ENCODE measurements around the gene DAB2IP.

DAB2IP gene

GRCh38 chr9:121679901-121680635 lies 28.6 kb downstream of the DAB2IP start:
- DNase-seq: no peak
- H3K27me3 ChIP-seq (replicated peaks; ENCODE audit: control insufficient read depth, insufficient read depth, low read length, poor library complexity, severe bottlenecking): no peaks in the 10 kb centered on the region
- H3K4me1 ChIP-seq (ENCODE audit: control insufficient read depth, insufficient read depth, low read length, poor library complexity, severe bottlenecking): no peaks in the 10 kb centered on the region
- no peaks in the 10 kb centered on the region for H3K36me3 ChIP-seq (ENCODE audit: control insufficient read depth, insufficient read depth, low read length)
- H3K9me3 ChIP-seq (ENCODE audit: control insufficient read depth, low read length): no peaks in the 10 kb centered on the region
- H3K4me3 ChIP-seq (ENCODE audit: insufficient read depth, low read depth, low read length, poor library complexity, severe bottlenecking): no peak overlapping the region
- H3K27ac ChIP-seq (ENCODE audit: insufficient read depth, low read length, poor library complexity, severe bottlenecking): no peak overlapping the region

GRCh38 chr9:121681404-121681803 lies 30.0 kb downstream of the DAB2IP start:
- no peaks in the 10 kb centered on the region for H3K4me1 ChIP-seq (ENCODE audit: control insufficient read depth, insufficient read depth, low read length, poor library complexity, severe bottlenecking)
- DNase-seq: no peak
- H3K9me3 ChIP-seq (ENCODE audit: control insufficient read depth, low read length): no peaks in the 10 kb centered on the region
- no peaks in the 10 kb centered on the region for H3K36me3 ChIP-seq (ENCODE audit: control insufficient read depth, insufficient read depth, low read length)
- H3K27ac ChIP-seq (ENCODE audit: insufficient read depth, low read length, poor library complexity, severe bottlenecking): no peak overlapping the region
- H3K27me3 ChIP-seq (replicated peaks; ENCODE audit: control insufficient read depth, insufficient read depth, low read length, poor library complexity, severe bottlenecking): no peaks in the 10 kb centered on the region
- H3K4me3 ChIP-seq (ENCODE audit: insufficient read depth, low read depth, low read length, poor library complexity, severe bottlenecking): no peak overlapping the region

- H3K9me3 ChIP-seq (ENCODE audit: control insufficient read depth, low read length): no peaks in the 10 kb centered on the region
These were observed 30.8 kb downstream of the DAB2IP start for GRCh38 chr9:121682201-121682600.

GRCh38 chr9:121682926-121683515 lies 31.6 kb downstream of the DAB2IP start:
- Histone ChIP-seq H3K27ac (ENCODE audit: insufficient read depth, low read length, poor library complexity, severe bottlenecking) (no peak overlapping the region), H3K9me3 (ENCODE audit: control insufficient read depth, low read length) (no peaks in the 10 kb centered on the region), H3K4me3 (ENCODE audit: insufficient read depth, low read depth, low read length, poor library complexity, severe bottlenecking) (no peak overlapping the region), H3K36me3 (ENCODE audit: control insufficient read depth, insufficient read depth, low read length) (no peaks in the 10 kb centered on the region), H3K27me3 (replicated peaks; ENCODE audit: control insufficient read depth, insufficient read depth, low read length, poor library complexity, severe bottlenecking) (no peaks in the 10 kb centered on the region), H3K4me1 (ENCODE audit: control insufficient read depth, insufficient read depth, low read length, poor library complexity, severe bottlenecking) (no peaks in the 10 kb centered on the region)
- no peak for DNase-seq

More at GRCh38 chr9:121682201-121682600, 30.8 kb downstream of the DAB2IP start:
- H3K36me3 ChIP-seq (ENCODE audit: control insufficient read depth, insufficient read depth, low read length): no peaks in the 10 kb centered on the region
- no peaks in the 10 kb centered on the region for H3K27me3 ChIP-seq (replicated peaks; ENCODE audit: control insufficient read depth, insufficient read depth, low read length, poor library complexity, severe bottlenecking)
- no peak overlapping the region for H3K27ac ChIP-seq (ENCODE audit: insufficient read depth, low read length, poor library complexity, severe bottlenecking)
- H3K4me1 ChIP-seq (ENCODE audit: control insufficient read depth, insufficient read depth, low read length, poor library complexity, severe bottlenecking): no peaks in the 10 kb centered on the region
- H3K4me3 ChIP-seq (ENCODE audit: insufficient read depth, low read depth, low read length, poor library complexity, severe bottlenecking): no peak overlapping the region
- DNase-seq: no peak

- Histone ChIP-seq H3K27ac (ENCODE audit: insufficient read depth, low read length, poor library complexity, severe bottlenecking) (no peak overlapping the region), H3K9me3 (ENCODE audit: control insufficient read depth, low read length) (no peaks in the 10 kb centered on the region), H3K4me3 (ENCODE audit: insufficient read depth, low read depth, low read length, poor library complexity, severe bottlenecking) (no peak overlapping the region), H3K36me3 (ENCODE audit: control insufficient read depth, insufficient read depth, low read length) (no peaks in the 10 kb centered on the region), H3K4me1 (ENCODE audit: control insufficient read depth, insufficient read depth, low read length, poor library complexity, severe bottlenecking) (no peaks in the 10 kb centered on the region), H3K27me3 (replicated peaks; ENCODE audit: control insufficient read depth, insufficient read depth, low read length, poor library complexity, severe bottlenecking) (no peaks in the 10 kb centered on the region)
- no peak for DNase-seq
These were observed 32.2 kb downstream of the DAB2IP start for GRCh38 chr9:121683652-121684051.

- no peak for DNase-seq
- Histone ChIP-seq H3K27ac (ENCODE audit: insufficient read depth, low read length, poor library complexity, severe bottlenecking) (no peak overlapping the region), H3K9me3 (ENCODE audit: control insufficient read depth, low read length) (no peaks in the 10 kb centered on the region), H3K36me3 (ENCODE audit: control insufficient read depth, insufficient read depth, low read length) (no peaks in the 10 kb centered on the region), H3K4me3 (ENCODE audit: insufficient read depth, low read depth, low read length, poor library complexity, severe bottlenecking) (no peak overlapping the region), H3K27me3 (replicated peaks; ENCODE audit: control insufficient read depth, insufficient read depth, low read length, poor library complexity, severe bottlenecking) (no peaks in the 10 kb centered on the region), H3K4me1 (ENCODE audit: control insufficient read depth, insufficient read depth, low read length, poor library complexity, severe bottlenecking) (no peaks in the 10 kb centered on the region)
These were observed 33.1 kb downstream of the DAB2IP start for GRCh38 chr9:121684381-121685145.

GRCh38 chr9:121685146-121685794 lies 33.8 kb downstream of the DAB2IP start:
- Histone ChIP-seq H3K36me3 (ENCODE audit: control insufficient read depth, insufficient read depth, low read length) (no peaks in the 10 kb centered on the region), H3K4me3 (ENCODE audit: insufficient read depth, low read depth, low read length, poor library complexity, severe bottlenecking) (no peak overlapping the region), H3K4me1 (ENCODE audit: control insufficient read depth, insufficient read depth, low read length, poor library complexity, severe bottlenecking) (no peaks in the 10 kb centered on the region), H3K9me3 (ENCODE audit: control insufficient read depth, low read length) (no peaks in the 10 kb centered on the region), H3K27ac (ENCODE audit: insufficient read depth, low read length, poor library complexity, severe bottlenecking) (no peak overlapping the region), H3K27me3 (replicated peaks; ENCODE audit: control insufficient read depth, insufficient read depth, low read length, poor library complexity, severe bottlenecking) (peaks cover 3% of the 10 kb centered on the region)
- DNase-seq: no peak

GRCh38 chr9:121685795-121686377 lies 34.5 kb downstream of the DAB2IP start:
- DNase-seq: no peak
- Histone ChIP-seq H3K4me1 (ENCODE audit: control insufficient read depth, insufficient read depth, low read length, poor library complexity, severe bottlenecking) (no peaks in the 10 kb centered on the region), H3K27ac (ENCODE audit: insufficient read depth, low read length, poor library complexity, severe bottlenecking) (no peak overlapping the region), H3K27me3 (replicated peaks; ENCODE audit: control insufficient read depth, insufficient read depth, low read length, poor library complexity, severe bottlenecking) (peaks cover 3% of the 10 kb centered on the region), H3K4me3 (ENCODE audit: insufficient read depth, low read depth, low read length, poor library complexity, severe bottlenecking) (no peak overlapping the region), H3K36me3 (ENCODE audit: control insufficient read depth, insufficient read depth, low read length) (no peaks in the 10 kb centered on the region), H3K9me3 (ENCODE audit: control insufficient read depth, low read length) (no peaks in the 10 kb centered on the region)

- H3K27ac ChIP-seq (ENCODE audit: insufficient read depth, low read length, poor library complexity, severe bottlenecking): no peak overlapping the region
- H3K27me3 ChIP-seq (replicated peaks; ENCODE audit: control insufficient read depth, insufficient read depth, low read length, poor library complexity, severe bottlenecking): peaks cover 3% of the 10 kb centered on the region
- no peak overlapping the region for H3K4me3 ChIP-seq (ENCODE audit: insufficient read depth, low read depth, low read length, poor library complexity, severe bottlenecking)
- peak in 2 of 3 donors; percentile 5 to 17 for DNase-seq
- H3K4me1 ChIP-seq (ENCODE audit: control insufficient read depth, insufficient read depth, low read length, poor library complexity, severe bottlenecking): no peaks in the 10 kb centered on the region
- H3K9me3 ChIP-seq (ENCODE audit: control insufficient read depth, low read length): no peaks in the 10 kb centered on the region
- H3K36me3 ChIP-seq (ENCODE audit: control insufficient read depth, insufficient read depth, low read length): no peaks in the 10 kb centered on the region
These were observed 35.6 kb downstream of the DAB2IP start for GRCh38 chr9:121686930-121687541.

All from effector memory CD4-positive, alpha-beta T cell (primary cell).